ENCODE results near the gene AHDC1. TPM values are rescaled to one million over a fixed set of nuclear protein-coding genes. Genes with fewer than 3 reads are reported as not detected.
A peak's percentile ranks its signal among the peaks of the same experiment; 100 is the strongest.

AHDC1 gene
- total and polyA plus RNA-seq, 2 experiments from 2014 or later = 13.3 to 14.4 TPM

GRCh38 chr1:27517907-27518718 lies 85.8 kb downstream of the AHDC1 start:
- H3K4me1 ChIP-seq (ENCODE audit: insufficient read depth) = peaks cover 58% of the 10 kb centered on the region

GRCh38 chr1:27517301-27517700 lies 86.6 kb downstream of the AHDC1 start:
- no peak for TF ChIP-seq EZH2 (IDR thresholded peaks at IDR 0.05; ENCODE audit: borderline replicate concordance)
- no peak for TF ChIP-seq CTCF (IDR thresholded peaks at IDR 0.05; ENCODE audit: poor library complexity)
- TF ChIP-seq EZH2phosphoT487 (IDR thresholded peaks at IDR 0.05; ENCODE audit: low read depth, severe bottlenecking, unreplicated experiment) = no peak
- no peaks in the 10 kb centered on the region for H3K36me3 ChIP-seq (replicated peaks; ENCODE audit: insufficient read depth, low read depth)
- H3K79me2 ChIP-seq = no peaks in the 10 kb centered on the region
- no peaks in the 10 kb centered on the region for H3K27me3 ChIP-seq
- no peak overlapping the region for H2AFZ ChIP-seq
- DNase-seq (ENCODE audit: low spot score) = no peak
- 70% methylated on average over 2 of the region's 2 CpGs for WGBS (ENCODE audit: low lambda C conversion rate, missing lambda C conversion rate)
- no peak overlapping the region for H3K4me2 ChIP-seq
- no peak overlapping the region for H3K4me3 ChIP-seq
- H4K20me1 ChIP-seq (ENCODE audit: insufficient read depth, poor library complexity, severe bottlenecking) = no peaks in the 10 kb centered on the region
- H3K9me2 ChIP-seq (replicated peaks; ENCODE audit: insufficient read depth) = no peaks in the 10 kb centered on the region
- H3K9me3 ChIP-seq (ENCODE audit: low read depth) = no peaks in the 10 kb centered on the region
- H3K4me1 ChIP-seq (ENCODE audit: insufficient read depth) = peaks cover 50% of the 10 kb centered on the region
- peak overlapping the region; percentile 99 for H3K27ac ChIP-seq

More at GRCh38 chr1:27517907-27518718, 85.8 kb downstream of the AHDC1 start:
- TF ChIP-seq CTCF (IDR thresholded peaks at IDR 0.05; ENCODE audit: poor library complexity) (no peak), EZH2phosphoT487 (IDR thresholded peaks at IDR 0.05; ENCODE audit: low read depth, severe bottlenecking, unreplicated experiment) (no peak), EZH2 (IDR thresholded peaks at IDR 0.05; ENCODE audit: borderline replicate concordance) (no peak)
- Histone ChIP-seq H3K9me3 (ENCODE audit: low read depth) (no peaks in the 10 kb centered on the region), H3K9me2 (replicated peaks; ENCODE audit: insufficient read depth) (no peaks in the 10 kb centered on the region), H3K4me3 (no peak overlapping the region), H4K20me1 (ENCODE audit: insufficient read depth, poor library complexity, severe bottlenecking) (no peaks in the 10 kb centered on the region), H3K27me3 (no peaks in the 10 kb centered on the region), H3K36me3 (replicated peaks; ENCODE audit: insufficient read depth, low read depth) (no peaks in the 10 kb centered on the region), H3K79me2 (no peaks in the 10 kb centered on the region), H3K27ac (peak overlapping the region; percentile 99), H2AFZ (no peak overlapping the region), H3K4me2 (peak overlapping the region; percentile 50)
- 61% methylated on average over 21 of the region's 21 CpGs for WGBS (ENCODE audit: low lambda C conversion rate, missing lambda C conversion rate)
- peak; percentile 83 for DNase-seq (ENCODE audit: low spot score)

GRCh38 chr1:27515626-27516025 lies 88.3 kb downstream of the AHDC1 start:
- H3K4me1 ChIP-seq (ENCODE audit: insufficient read depth) = peaks cover 33% of the 10 kb centered on the region
- H3K27ac ChIP-seq = no peak overlapping the region
- H3K27me3 ChIP-seq = no peaks in the 10 kb centered on the region
- no peaks in the 10 kb centered on the region for H4K20me1 ChIP-seq (ENCODE audit: insufficient read depth, poor library complexity, severe bottlenecking)
- no peaks in the 10 kb centered on the region for H3K79me2 ChIP-seq
- H3K4me3 ChIP-seq = no peak overlapping the region
- no peak overlapping the region for H2AFZ ChIP-seq
- no peaks in the 10 kb centered on the region for H3K36me3 ChIP-seq (replicated peaks; ENCODE audit: insufficient read depth, low read depth)
- DNase-seq (ENCODE audit: low spot score) = no peak
- TF ChIP-seq EZH2 (IDR thresholded peaks at IDR 0.05; ENCODE audit: borderline replicate concordance) (no peak), CTCF (IDR thresholded peaks at IDR 0.05; ENCODE audit: poor library complexity) (no peak), EZH2phosphoT487 (IDR thresholded peaks at IDR 0.05; ENCODE audit: low read depth, severe bottlenecking, unreplicated experiment) (no peak)
- no peaks in the 10 kb centered on the region for H3K9me3 ChIP-seq (ENCODE audit: low read depth)
- 75% methylated on average over 3 of the region's 3 CpGs for WGBS (ENCODE audit: low lambda C conversion rate, missing lambda C conversion rate)
- no peak overlapping the region for H3K4me2 ChIP-seq
- no peaks in the 10 kb centered on the region for H3K9me2 ChIP-seq (replicated peaks; ENCODE audit: insufficient read depth)
